NCI-H2171 treated with DMSO at 0.1 percent for 48 hours (cell line): Measurements from ENCODE around the gene MAP4K2.
"Not testable (repeated sequence)": the region's sequence is repeated elsewhere in the genome, so short reads cannot be mapped to it uniquely, and the experiment has no call there.

Experiments
- DNase-seq: peaks from one replicate; lab custom pipeline; 2025; lab: John Stamatoyannopoulos, UW

The MAP4K2 gene

DNA sequence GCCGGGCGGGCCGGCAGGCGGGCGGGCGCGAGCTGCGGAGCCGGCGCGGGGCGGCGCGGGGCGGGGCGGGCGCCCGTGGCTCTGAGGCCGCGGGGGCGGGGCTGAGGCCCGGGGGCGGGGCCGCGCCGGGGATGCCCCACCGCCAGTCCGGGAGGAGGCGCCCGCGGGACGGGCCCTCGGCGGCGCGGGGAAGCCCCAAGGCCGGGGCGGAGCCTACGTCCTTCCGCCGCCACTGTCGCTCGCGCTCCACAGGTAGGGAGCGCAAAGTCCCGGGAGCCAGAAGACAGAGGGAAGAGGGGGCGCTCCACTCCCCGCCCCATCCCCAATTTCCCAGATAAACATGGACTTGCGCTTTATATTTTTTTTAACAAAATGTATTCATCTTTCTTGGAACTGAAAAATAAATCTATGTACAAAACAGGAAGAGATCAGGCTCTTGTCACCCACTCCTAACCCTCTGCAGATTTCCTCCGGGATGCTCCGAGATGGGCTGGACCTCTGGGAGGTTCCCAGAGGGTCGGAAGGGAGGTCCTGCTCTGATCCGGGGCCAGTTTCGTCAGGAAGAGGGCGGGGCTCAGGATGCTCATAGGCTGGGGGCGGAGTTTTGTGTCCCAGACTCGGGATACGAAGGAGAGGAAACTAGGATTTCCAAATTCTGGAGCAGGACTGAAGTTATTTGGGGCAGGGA, at the start of gene MAP4K2:
MAP4K2 (minus strand) TSS at position 57 of the 688 bp plus-strand sequence. CDS start 65 bp downstream, outside the sequence.
- peak; percentile 84 for DNase-seq

- no peak for DNase-seq
These were observed 48.9 kb upstream of the MAP4K2 start for GRCh38 chr11:64851831-64852351.

DNA sequence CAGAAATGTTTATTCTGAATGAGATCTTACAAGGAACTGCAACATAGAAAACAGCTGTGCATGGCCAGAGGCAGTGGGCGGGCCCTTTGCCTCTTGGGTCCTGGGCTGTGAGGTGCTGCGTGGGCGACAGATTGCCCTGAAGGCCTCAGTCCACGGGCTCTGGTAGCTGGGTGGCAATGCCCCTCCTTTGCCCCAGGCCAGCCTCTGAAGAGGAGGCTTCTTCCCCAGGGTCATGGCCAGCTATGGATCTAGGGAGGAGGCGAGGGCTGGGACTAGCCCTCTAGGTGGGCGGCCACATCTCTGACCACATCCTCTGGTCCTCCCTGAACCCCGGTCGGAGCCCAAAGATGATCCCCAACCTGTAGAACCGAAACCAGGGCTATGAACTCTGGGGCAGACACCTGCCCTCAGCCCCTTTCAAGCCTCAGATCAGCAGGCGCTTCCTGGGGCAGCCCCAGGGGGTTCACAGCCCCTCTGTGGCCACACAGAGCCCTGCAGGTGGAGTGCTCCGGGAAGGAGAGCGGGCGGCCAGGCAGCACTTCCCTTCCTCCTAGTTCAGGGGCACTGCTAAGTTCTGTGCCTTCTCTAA, 48.1 kb upstream of the MAP4K2 start:
- DNase-seq, result no peak

- no peak for DNase-seq
These were observed 46.8 kb upstream of the MAP4K2 start for GRCh38 chr11:64849598-64850356.

GRCh38 chr11:64848826-64849597, 46.0 kb upstream of the MAP4K2 start:
- DNase-seq, result no peak

DNA sequence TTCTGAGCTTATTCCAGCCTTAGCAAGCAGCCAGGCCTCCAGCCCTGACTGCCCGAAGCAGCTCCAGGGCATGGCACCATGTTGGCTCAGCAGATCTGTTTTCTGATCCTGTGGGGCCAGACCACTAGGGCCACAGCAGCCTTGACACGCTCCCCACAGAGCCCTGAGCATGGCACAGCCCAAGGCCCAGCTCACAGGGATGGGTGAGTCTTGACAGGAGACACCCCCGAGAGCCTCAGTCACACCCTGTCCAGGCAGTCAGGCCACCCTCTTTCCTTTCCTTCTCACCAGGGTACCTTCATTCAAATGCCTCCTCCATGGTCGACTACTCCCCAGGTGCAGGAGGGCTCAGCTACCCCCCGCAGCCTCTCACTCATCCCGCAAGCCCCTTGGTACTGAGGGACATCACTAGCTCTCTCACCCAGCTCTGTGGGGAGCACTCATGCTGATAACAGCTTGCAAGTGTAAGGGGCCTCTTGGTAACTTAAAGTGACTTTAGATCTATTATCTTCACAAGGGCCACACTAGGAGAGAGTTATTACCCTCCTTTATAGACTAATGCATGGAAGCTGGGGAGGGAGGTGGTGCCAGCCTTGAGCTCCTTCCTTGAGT, 45.3 kb upstream of the MAP4K2 start:
- no peak for DNase-seq

- peak; percentile 93 for DNase-seq
These were observed 44.1 kb upstream of the MAP4K2 start for GRCh38 chr11:64846998-64847666.

- not testable (repeated sequence) for DNase-seq
These were observed 42.7 kb upstream of the MAP4K2 start for GRCh38 chr11:64845776-64846129.

- no peak for DNase-seq
These were observed 42.2 kb upstream of the MAP4K2 start for GRCh38 chr11:64845129-64845775.

DNA sequence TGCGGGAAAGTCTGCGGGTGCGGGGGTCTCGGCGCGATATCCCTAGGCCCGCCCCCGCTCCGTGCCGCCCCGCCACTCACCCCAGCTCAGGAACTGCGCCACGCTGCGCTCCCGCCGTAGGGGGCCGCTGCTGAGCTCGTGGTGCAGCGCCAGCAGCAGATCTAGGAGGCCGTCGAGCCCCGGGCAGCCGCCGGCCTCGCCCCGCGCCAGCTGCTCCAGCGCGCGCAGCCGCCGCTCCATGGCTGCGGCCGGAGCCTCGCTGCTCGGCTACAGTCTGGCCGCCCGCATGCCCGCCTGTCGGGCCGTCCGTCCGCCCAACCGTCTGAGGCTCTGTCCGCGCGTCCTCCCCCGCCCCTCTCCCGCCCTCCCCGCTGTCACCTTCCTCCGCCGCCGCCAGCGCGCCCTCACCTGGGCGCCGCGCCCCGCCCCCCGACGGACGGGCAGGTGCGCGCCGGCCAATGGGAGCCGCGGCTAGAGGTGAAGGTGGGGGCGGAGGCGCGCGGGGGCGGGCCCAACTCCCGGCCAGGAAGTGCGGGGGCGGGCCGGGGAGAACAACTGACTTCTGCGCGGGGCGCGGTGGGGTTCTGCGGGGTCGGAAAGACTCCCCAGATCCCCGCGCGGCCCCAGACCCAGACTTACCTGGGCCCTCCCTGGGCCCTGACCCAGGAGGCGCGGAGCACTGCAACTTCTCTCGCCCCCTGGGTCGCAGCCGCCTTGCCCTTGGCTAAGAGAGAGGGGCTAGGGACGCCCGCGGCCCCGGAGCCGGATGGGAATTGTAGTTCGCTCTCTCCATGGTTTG, 41.5 kb upstream of the MAP4K2 start, which contains the start of gene CDC42BPG:
CDC42BPG (minus strand) TSS at position 324 of the 799 bp plus-strand sequence; CDS start at position 240, 84 bp downstream.
- peak; percentile 80 for DNase-seq

GRCh38 chr11:64843686-64844329, 40.8 kb upstream of the MAP4K2 start:
- DNase-seq, result peak; percentile 54

DNA sequence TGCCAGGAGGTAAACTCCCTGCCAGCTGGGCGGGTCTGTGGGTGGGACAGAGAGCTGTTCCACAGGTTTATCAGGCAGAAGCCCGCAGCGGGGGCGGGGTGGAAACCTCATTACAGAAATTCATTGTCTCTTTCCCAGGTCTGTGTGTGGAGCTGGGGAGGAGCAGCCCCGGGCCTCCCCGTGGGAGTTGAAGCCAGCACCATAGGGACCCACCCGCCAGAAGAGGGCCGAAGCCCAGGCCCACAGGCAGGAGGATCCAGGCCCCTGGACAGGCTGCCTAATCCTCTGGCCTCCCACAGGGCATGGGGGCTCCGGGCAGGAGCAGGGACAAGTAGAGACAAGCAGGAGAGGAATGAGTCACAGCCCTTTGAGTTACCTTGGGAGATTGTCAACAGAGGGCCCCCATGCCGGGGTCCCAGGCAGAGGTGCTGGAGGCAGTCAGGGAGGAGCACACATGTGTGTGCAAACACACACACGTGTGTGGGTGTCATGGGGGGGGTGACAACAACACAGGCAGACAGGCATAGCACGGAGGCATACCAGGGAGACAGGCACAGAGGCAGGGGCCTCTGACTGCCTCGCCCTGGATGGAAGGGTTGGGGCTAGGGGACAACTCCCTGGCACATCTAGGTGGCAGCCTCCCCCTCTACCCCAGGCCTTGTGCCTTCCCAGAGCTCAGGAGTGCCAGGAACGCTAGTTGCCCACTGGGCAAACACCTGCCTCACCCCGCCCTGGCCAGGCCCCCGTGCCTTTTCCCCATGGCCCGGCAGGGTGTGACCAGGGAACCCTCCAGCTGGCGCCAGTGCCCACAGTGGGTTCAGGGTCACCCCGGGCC, 40.1 kb upstream of the MAP4K2 start:
- peak; percentile 30 for DNase-seq

- DNase-seq, result no peak
These were observed 39.3 kb upstream of the MAP4K2 start for GRCh38 chr11:64842366-64842759.

GRCh38 chr11:64841592-64842365, 38.8 kb upstream of the MAP4K2 start:
- DNase-seq, result no peak

GRCh38 chr11:64839887-64840782, 37.1 kb upstream of the MAP4K2 start:
- no peak for DNase-seq

DNA sequence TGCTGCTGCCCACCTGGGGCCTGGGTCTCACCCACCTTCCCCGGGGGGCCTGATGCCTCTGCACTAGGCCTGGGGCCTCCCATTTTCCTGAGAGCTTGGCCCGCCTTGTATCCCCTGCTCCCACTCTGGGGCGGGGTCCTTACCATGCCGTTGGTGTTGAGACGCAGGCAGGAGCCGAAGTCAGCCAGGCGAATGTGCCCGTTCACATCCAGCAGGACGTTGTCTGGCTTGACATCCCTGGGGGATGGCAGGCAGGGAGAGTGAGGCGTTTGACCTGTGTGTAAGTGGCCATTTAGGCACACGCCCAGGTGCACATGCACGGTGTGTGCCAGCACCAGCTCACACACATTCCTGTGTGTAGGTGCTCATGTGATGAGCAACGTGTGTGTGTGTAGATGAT, 36.3 kb upstream of the MAP4K2 start:
- no peak for DNase-seq
